Astrocyte (in vitro differentiated cells and primary cell): ENCODE data around the gene PPT2. TPM values are rescaled to one million over a fixed set of nuclear protein-coding genes. Genes with fewer than 3 reads are reported as not detected.
A peak's percentile ranks its signal among the peaks of the same experiment; 100 is the strongest.
"Not testable (repeated sequence)": the region's sequence is repeated elsewhere in the genome, so short reads cannot be mapped to it uniquely, and the experiment has no call there.

Experiments used
- DNase-seq: peaks from one replicate; pipeline ENCODE4 v3.0.0-alpha.2; 2010; ENCODE audit warnings: low read depth
- FAIRE-seq: peaks from 2 replicates; lab custom pipeline; 2011; peaks lifted over from hg19 to GRCh38; lab: Jason Lieb, UNC
- H2AFZ ChIP-seq: 2 replicates; pipeline ENCODE4 v1.6.0; 2012; ENCODE audit warnings: low read depth, low read length, inconsistent platforms
- H3K27ac ChIP-seq: 2 replicates; pipeline ENCODE4 v1.5.1; 2011; ENCODE audit warnings: low read depth, low read length, inconsistent platforms
- H3K27me3 ChIP-seq: 2 replicates; pipeline ENCODE4 v1.6.0; 2011; ENCODE audit warnings: low read length, inconsistent platforms; ENCODE audit not compliant: insufficient read depth
- H3K36me3 ChIP-seq: 2 replicates; pipeline ENCODE4 v1.5.1; 2011; ENCODE audit warnings: low read length, inconsistent platforms; ENCODE audit not compliant: insufficient read depth
- H3K4me1 ChIP-seq: 2 replicates; pipeline ENCODE4 v1.5.1; 2011; ENCODE audit warnings: low read length, inconsistent platforms; ENCODE audit not compliant: insufficient read depth
- H3K4me2 ChIP-seq: 2 replicates; pipeline ENCODE4 v1.6.0; 2012; ENCODE audit warnings: low read length, inconsistent platforms
- H3K4me3 ChIP-seq: 2 replicates; pipeline ENCODE4 v1.5.1; 2011; ENCODE audit warnings: low read depth, mild to moderate bottlenecking, low read length, inconsistent platforms; ENCODE audit not compliant: insufficient read depth
- H3K79me2 ChIP-seq: 2 replicates; pipeline ENCODE4 v1.6.0; 2012; ENCODE audit warnings: mild to moderate bottlenecking, low read length, inconsistent platforms; ENCODE audit not compliant: insufficient read depth
- H3K9ac ChIP-seq: 2 replicates; pipeline ENCODE4 v1.6.0; 2012; ENCODE audit warnings: mild to moderate bottlenecking, low read length, inconsistent platforms
- H3K9me3 ChIP-seq: 2 replicates; pipeline ENCODE4 v1.5.1; 2012; ENCODE audit warnings: low read depth, mild to moderate bottlenecking, low read length, inconsistent platforms; ENCODE audit not compliant: insufficient read depth
- H4K20me1 ChIP-seq: 2 replicates; pipeline ENCODE4 v1.6.0; 2012; ENCODE audit warnings: low read length, inconsistent platforms; ENCODE audit not compliant: insufficient read depth
- H3K27ac Mint-ChIP-seq: one replicate; pipeline ENCODE4 v1.8.0; 2021; ENCODE audit warnings: mild to moderate bottlenecking, mixed read lengths; ENCODE audit not compliant: unreplicated experiment
- H3K27me3 Mint-ChIP-seq: one replicate; pipeline ENCODE4 v1.8.0; 2021; ENCODE audit warnings: low read depth, mixed read lengths; ENCODE audit not compliant: unreplicated experiment
- H3K36me3 Mint-ChIP-seq: one replicate; pipeline ENCODE4 v1.8.0; 2021; ENCODE audit warnings: low read depth, mixed read lengths; ENCODE audit not compliant: unreplicated experiment
- H3K4me1 Mint-ChIP-seq: one replicate; pipeline ENCODE4 v1.8.0; 2021; ENCODE audit warnings: low read depth, mixed read lengths; ENCODE audit not compliant: unreplicated experiment
- H3K4me3 Mint-ChIP-seq: one replicate; pipeline ENCODE4 v1.8.0; 2021; ENCODE audit warnings: mild to moderate bottlenecking, moderate library complexity, mixed read lengths; ENCODE audit not compliant: unreplicated experiment
- H3K9me3 Mint-ChIP-seq: one replicate; pipeline ENCODE4 v1.8.0; 2021; ENCODE audit warnings: mild to moderate bottlenecking, mixed read lengths; ENCODE audit not compliant: unreplicated experiment
- EZH2 ChIP-seq: IDR thresholded peaks from 2 replicates; pipeline ENCODE4 v1.6.1; 2012; ENCODE audit warnings: mild to moderate bottlenecking, low read length, inconsistent platforms; ENCODE audit not compliant: insufficient read depth
- total RNA-seq: library from RNA; stranded (reverse); gene quantifications from 2 replicates; pipeline ENCODE4 v1.2.1, GENCODE V29; 2021
- TF ChIP-seq, protein P1 (sequence below): IDR thresholded peaks from 2 replicates; pipeline ENCODE4 v1.5.1; 2011; ENCODE audit warnings: low read depth, mild to moderate bottlenecking, inconsistent platforms, low read length, moderate library complexity; ENCODE audit not compliant: insufficient read depth

Gene PPT2
- total RNA-seq, 1 donor from 2014 or later, result 33.0 TPM

- Mint-ChIP-seq H3K4me1 (peaks cover 32% of the 10 kb centered on the region), H3K36me3 (peaks cover 8% of the 10 kb centered on the region), H3K4me3 (peak overlapping the region; percentile 23), H3K27me3 (no peaks in the 10 kb centered on the region), H3K9me3 (no peaks in the 10 kb centered on the region), H3K27ac (peak overlapping the region; percentile 58)
- Histone ChIP-seq H4K20me1 (no peaks in the 10 kb centered on the region), H3K4me3 (no peak overlapping the region), H3K36me3 (peaks cover 4% of the 10 kb centered on the region), H3K4me1 (peaks cover 35% of the 10 kb centered on the region), H3K27me3 (no peaks in the 10 kb centered on the region), H3K9ac (no peak overlapping the region), H3K9me3 (no peaks in the 10 kb centered on the region), H3K27ac (peak overlapping the region; percentile 10), H3K4me2 (peak overlapping the region; percentile 80), H2AFZ (no peak overlapping the region), H3K79me2 (peaks cover 36% of the 10 kb centered on the region)
- no peak for TF ChIP-seq EZH2
- TF ChIP-seq, protein P1, sequence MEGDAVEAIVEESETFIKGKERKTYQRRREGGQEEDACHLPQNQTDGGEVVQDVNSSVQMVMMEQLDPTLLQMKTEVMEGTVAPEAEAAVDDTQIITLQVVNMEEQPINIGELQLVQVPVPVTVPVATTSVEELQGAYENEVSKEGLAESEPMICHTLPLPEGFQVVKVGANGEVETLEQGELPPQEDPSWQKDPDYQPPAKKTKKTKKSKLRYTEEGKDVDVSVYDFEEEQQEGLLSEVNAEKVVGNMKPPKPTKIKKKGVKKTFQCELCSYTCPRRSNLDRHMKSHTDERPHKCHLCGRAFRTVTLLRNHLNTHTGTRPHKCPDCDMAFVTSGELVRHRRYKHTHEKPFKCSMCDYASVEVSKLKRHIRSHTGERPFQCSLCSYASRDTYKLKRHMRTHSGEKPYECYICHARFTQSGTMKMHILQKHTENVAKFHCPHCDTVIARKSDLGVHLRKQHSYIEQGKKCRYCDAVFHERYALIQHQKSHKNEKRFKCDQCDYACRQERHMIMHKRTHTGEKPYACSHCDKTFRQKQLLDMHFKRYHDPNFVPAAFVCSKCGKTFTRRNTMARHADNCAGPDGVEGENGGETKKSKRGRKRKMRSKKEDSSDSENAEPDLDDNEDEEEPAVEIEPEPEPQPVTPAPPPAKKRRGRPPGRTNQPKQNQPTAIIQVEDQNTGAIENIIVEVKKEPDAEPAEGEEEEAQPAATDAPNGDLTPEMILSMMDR, result no peak
- FAIRE-seq, result no peak
- DNase-seq, result no peak
These were observed 38.0 kb downstream of the PPT2 start for GRCh38 chr6:32191696-32192607.

GRCh38 chr6:32192608-32193039 lies 38.7 kb downstream of the PPT2 start, which contains the start of gene GPSM3:
Gene GPSM3 (minus strand): TSS chr6:32192643. CDS start chr6:32192513, 130 bp downstream.
- no peak for DNase-seq
- H3K27ac Mint-ChIP-seq, result peak within 1 kb of the TSS; percentile 58
- peaks cover 39% of the 10 kb centered on the region for H3K4me1 ChIP-seq
- H2AFZ ChIP-seq, result peak within 1 kb of the TSS; percentile 54
- H3K4me2 ChIP-seq, result peak within 1 kb of the TSS; percentile 80
- TF ChIP-seq, protein P1, result no peak
- TF ChIP-seq EZH2, result no peak
- peak within 1 kb of the TSS; percentile 25 for H3K4me3 ChIP-seq
- peaks cover 29% of the 10 kb centered on the region for H3K79me2 ChIP-seq
- H3K27me3 ChIP-seq, result no peaks in the 10 kb centered on the region
- FAIRE-seq, result no peak
- H3K27ac ChIP-seq, result peak within 1 kb of the TSS; percentile 34
- peak within 1 kb of the TSS; percentile 70 for H3K4me3 Mint-ChIP-seq
- H3K36me3 ChIP-seq, result no peaks in the 10 kb centered on the region
- no peaks in the 10 kb centered on the region for H3K9me3 Mint-ChIP-seq
- H3K9ac ChIP-seq, result peak within 1 kb of the TSS; percentile 33
- H3K27me3 Mint-ChIP-seq, result no peaks in the 10 kb centered on the region
- H3K4me1 Mint-ChIP-seq, result peaks cover 29% of the 10 kb centered on the region
- no peaks in the 10 kb centered on the region for H4K20me1 ChIP-seq
- peaks cover 2% of the 10 kb centered on the region for H3K36me3 Mint-ChIP-seq
- H3K9me3 ChIP-seq, result no peaks in the 10 kb centered on the region

GRCh38 chr6:32193096-32193495 lies 39.2 kb downstream of the PPT2 start:
- H3K9ac ChIP-seq, result peak overlapping the region; percentile 33
- not testable (repeated sequence) for H3K27me3 ChIP-seq, FAIRE-seq

More at GRCh38 chr6:32193096-32193495, 39.2 kb downstream of the PPT2 start:
- not testable (repeated sequence) for H3K36me3 ChIP-seq, H3K4me3 ChIP-seq, DNase-seq, H3K36me3 Mint-ChIP-seq, H4K20me1 ChIP-seq, H3K27me3 Mint-ChIP-seq, H3K9me3 ChIP-seq, H3K9me3 Mint-ChIP-seq
- peak overlapping the region; percentile 80 for H3K4me2 ChIP-seq
- H3K4me1 ChIP-seq, result peaks cover 39% of the 10 kb centered on the region
- Mint-ChIP-seq H3K4me3 (peak overlapping the region; percentile 50), H3K27ac (peak overlapping the region; percentile 53), H3K4me1 (peaks cover 28% of the 10 kb centered on the region)
- peaks cover 25% of the 10 kb centered on the region for H3K79me2 ChIP-seq
- H3K27ac ChIP-seq, result peak overlapping the region; percentile 34
- H2AFZ ChIP-seq, result peak overlapping the region; percentile 54
